ENCODE results near the gene CDH4.

GRCh38 chr20:61857414-61857775 lies 605.3 kb downstream of the CDH4 start:
- TF ChIP-seq POLR2A (IDR thresholded peaks at IDR 0.05; ENCODE audit: low read length) (no peak), GATA1 (IDR thresholded peaks at IDR 0.05; ENCODE audit: low read depth, low read length) (no peak)
